ENCODE data around the gene SMIM1.

DNA sequence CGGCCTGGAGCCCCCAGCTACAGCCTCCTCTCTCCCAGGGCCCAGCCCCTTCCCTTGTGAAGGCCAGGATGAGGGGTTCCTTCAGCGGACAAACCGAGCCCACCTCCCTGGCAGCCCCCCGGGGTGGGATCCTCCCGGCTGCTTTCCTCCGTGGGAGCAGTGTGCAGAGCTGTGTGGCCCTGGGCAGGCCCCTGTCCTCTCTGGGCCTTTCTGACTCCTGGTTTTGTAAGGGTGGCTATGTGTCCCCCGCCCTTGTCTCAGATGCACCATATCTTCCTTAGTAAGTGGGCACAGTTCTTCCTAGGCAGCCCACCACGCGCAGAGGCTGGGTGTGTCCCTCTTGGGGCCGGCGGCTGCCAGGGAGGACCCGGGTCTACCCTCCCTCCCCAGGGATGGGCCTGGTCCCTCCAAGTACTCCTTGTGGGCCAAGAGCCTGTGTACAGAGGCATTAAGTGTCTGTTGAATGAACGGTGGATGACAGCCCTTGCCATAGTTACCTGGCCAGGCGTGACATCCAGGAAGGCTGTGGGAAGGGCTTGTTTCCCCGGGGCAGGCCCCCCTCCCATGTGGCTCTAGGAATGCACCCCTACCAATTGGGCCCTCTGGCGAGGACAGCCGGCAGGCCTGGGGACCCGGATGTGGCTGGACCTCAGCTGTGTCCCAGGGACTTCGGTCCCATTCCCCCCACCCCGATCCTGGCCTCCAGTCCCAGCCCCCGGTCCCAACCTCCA lies 3.8 kb downstream of the SMIM1 start:
- TF ChIP-seq POLR2A (IDR thresholded peaks at IDR 0.05) (no peak), CTCF (IDR thresholded peaks at IDR 0.05) (no peak), EP300 (IDR thresholded peaks at IDR 0.05) (no peak)

Data from tibial nerve (tissue), 4 donors.